Subcutaneous adipose tissue (tissue), 4 donors: ENCODE data around the gene SLC47A2. TPM values are rescaled to one million over a fixed set of nuclear protein-coding genes. Genes with fewer than 3 reads are reported as not detected.

Experiments
- total RNA-seq, 4 donors: library from RNA; depleted of rRNA; stranded (reverse); fragments of >200 nt; gene quantifications; one replicate each; pipeline ENCODE4 v1.1.0, GENCODE V29; 2016
- TF ChIP-seq, protein P1 (sequence below): fragments of 450-650 bp; IDR thresholded peaks from one replicate; pipeline ENCODE4 v1.5.1; 2016; ENCODE audit warnings: low read depth, mild to moderate bottlenecking, control low read depth, antibody characterized with exemption, moderate library complexity

SLC47A2 gene
- total RNA-seq, 4 donors from 2014 or later = not detected

DNA sequence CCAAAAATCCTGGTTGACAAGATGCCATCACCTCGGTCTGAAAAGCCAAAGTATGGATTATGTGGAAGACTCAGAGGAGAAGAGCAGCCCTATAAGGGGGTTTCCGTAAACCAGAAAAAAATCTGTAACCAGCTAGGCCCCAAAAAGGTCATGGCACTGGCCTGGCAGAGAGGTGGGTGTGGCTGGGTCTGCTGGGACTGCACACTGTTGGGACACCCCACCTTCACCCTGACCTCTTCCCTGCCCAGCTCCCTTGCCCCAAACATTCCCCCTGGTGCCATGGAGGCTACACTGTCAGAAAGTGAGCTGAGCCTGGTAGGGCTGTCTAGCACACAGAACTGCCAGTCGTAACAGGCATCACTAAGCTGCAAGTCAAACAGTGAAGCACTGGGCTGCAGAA, 6.5 kb downstream of the SLC47A2 start:
- TF ChIP-seq, protein P1, sequence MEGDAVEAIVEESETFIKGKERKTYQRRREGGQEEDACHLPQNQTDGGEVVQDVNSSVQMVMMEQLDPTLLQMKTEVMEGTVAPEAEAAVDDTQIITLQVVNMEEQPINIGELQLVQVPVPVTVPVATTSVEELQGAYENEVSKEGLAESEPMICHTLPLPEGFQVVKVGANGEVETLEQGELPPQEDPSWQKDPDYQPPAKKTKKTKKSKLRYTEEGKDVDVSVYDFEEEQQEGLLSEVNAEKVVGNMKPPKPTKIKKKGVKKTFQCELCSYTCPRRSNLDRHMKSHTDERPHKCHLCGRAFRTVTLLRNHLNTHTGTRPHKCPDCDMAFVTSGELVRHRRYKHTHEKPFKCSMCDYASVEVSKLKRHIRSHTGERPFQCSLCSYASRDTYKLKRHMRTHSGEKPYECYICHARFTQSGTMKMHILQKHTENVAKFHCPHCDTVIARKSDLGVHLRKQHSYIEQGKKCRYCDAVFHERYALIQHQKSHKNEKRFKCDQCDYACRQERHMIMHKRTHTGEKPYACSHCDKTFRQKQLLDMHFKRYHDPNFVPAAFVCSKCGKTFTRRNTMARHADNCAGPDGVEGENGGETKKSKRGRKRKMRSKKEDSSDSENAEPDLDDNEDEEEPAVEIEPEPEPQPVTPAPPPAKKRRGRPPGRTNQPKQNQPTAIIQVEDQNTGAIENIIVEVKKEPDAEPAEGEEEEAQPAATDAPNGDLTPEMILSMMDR = no peak

DNA sequence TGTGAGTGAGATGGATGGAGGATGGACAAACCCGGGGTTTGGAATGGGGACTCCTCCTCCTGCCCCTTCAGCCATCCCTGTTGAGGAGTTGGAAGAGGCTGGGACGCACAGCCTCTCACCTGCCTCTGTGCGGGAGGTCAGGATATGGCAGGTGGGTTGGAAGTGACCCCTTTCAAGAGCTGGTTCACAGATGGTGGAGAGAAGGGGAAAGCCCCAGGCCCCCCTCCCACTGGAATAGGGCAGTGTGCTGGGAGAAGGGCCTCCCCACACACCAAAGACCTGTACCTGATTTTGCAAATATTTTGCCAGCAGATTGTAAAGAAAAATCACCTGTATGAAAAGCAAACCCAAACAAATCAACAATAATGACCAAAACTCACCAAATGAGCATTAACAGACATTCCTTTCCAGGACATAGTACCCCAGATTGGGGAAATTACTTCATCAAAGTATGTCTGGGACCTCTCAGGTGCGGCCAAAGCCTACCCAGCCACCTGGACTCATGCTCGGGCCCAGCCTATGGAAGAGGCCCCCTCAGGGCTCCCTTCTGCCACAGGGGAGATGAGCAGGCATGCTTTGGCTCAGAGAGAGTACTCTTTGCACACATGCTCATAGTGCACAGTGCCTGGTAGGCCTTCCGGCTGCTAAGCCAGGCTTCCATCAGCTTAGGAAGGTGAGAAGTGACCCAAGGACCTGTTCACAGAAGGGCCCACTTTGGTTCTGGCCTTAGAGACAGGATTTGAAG, 7.8 kb downstream of the SLC47A2 start:
- TF ChIP-seq, protein P1 = no peak

DNA sequence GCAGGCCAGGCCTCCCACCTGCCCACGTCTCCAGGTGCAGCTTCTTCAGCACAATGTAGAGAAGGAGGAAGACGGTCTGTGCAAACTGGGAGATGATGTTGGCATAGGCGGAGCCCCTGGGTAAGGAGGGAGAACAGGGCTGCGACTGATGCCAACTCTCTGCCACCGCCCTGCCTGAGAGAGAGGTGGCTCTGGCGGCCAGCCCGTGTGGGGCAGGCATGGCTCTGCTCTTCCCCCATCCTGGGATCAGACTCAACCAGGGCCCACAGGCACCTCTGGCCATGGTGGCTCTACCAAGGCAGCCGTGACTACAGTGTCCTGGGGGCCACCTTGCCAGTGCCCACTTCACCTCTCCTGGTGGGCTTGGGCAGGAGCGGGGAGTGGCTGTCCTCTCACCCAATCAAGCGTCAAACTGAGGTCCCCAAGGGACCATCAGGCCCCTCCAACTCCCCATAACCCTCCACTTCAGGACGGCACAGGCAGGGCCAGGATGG, 8.6 kb downstream of the SLC47A2 start:
- TF ChIP-seq, protein P1 = no peak

DNA sequence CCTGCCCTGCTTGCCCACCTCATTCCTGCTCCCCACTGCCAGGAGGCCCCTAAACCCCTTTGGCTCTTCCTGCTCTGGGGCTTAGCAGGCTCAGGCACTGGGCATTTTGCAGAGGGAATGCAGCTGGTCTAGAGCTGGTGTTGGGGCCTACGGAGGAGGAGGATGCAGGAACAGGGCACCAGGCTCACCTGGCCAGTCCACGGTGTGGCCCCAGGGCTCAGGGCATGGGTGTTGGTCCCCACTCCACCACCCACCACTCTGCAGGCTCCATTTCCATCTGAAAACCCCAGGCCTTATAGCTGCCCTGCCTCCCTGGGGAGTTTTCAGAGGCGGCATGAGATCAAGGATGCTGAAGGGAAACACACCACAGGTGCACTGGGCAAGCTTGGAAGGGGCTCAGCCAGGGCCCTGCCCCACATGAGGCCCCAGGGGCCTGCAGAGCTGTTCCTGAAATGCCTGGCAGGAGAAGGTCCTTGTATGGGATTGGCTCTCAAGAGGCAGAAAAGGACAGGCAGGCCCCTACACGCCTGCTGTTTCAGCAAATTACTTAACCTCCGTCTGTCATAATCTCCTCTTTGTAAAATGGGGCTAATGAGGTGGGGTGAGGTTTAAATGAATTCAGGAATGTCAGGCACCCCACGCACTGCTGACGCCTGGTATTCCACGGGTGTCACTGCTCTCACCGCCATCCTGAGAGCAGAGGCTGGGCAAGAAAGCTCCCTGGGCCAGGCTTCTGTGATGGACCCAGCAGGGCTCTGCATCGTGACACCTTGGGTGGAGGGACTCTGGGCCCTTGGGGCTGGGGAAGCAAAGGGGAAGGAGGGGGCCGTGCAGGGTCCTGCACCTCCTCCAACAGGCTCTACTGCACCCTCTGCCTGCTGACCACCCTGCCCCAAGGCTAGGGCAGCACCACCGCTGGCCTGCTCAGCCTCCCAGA, 9.3 kb downstream of the SLC47A2 start:
- TF ChIP-seq, protein P1 = no peak

DNA sequence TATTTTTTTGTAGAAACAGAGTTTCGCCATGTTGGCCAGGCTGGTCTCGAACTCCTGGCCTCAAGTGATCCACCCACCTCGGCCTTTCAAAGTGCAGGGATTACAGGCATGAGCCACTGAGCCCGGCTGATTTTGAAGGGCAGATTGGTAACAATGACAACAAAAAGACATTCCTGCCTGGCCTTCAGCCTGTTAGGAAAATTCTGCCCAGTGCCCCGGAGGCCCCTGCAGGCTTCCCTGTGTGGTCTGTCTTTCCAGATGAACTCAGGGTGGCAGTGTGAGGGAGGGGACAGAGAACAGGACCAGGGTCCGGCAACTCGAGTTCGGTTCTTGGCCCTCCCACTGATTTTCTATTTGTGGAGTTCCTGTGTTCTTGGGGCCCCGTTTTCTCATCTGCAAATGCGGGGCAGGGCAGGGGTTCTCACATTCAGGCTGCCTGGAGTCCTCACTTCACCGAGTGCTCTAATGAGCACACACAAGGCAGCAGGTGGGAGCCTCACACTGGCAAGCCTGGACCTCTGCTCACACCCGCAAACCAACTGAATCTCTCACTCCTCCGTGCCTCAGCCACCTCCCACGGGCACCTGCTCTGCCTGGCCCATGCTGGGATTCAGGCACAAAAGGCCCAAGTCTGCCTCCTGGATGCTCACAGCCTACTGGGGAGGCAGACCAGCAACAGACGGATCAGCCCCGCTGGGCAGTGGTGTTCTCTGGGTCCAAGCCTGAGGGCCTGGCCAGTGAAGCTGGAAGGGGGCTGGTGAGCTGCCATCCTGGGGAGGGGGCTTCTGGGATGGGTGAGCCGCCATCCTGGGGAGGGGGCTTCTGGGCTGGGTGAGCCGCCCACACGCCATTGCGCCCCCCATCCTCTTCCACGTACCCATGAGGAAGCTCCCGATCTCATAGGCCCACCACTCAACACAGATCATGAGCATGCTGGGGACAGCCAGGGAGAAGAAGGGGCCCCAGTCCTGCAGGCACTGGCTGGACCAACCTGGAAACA, 10.3 kb downstream of the SLC47A2 start:
- TF ChIP-seq, protein P1 = no peak

DNA sequence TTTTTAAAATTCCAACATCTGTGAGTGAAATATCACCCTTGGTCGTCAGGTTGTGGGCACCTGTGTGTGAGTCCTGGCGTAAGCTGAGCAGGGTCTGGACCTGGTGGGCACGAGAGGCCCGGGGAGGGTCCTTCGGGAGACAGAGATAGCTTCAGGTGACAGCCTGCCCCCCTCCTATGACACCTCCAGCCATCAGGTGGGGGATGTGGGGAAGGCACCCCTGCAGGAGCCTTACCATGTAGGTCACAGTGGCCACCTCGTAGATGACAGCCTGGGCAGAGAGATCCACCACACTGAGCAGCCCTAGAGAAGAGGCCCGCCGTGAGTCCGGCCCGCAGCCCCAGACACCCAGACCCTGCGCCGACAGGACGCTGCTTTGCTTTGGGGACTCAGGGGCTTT, 11.2 kb downstream of the SLC47A2 start:
- TF ChIP-seq, protein P1 = no peak
